Neural cell (in vitro differentiated cells): ENCODE measurements around the gene S100A8.

ENCODE experiments used
- EP300 ChIP-seq: fragments of 450-650 bp; conservative IDR thresholded peaks from 2 replicates; pipeline ENCODE4 v1.6.1; 2014; ENCODE audit warnings: antibody characterized with exemption, mild to moderate bottlenecking, moderate library complexity; ENCODE audit not compliant: poor library complexity, severe bottlenecking
- EZH2 ChIP-seq: fragments of 200-600, 300-800 bp; shearing (Covaris generic), sonication (generic); IDR thresholded peaks from 2 replicates; pipeline ENCODE4 v1.6.1; 2014; ENCODE audit warnings: antibody characterized with exemption, low read length, borderline replicate concordance, mild to moderate bottlenecking; ENCODE audit not compliant: insufficient read depth, poor library complexity, severe bottlenecking
- MXI1 ChIP-seq: fragments of 450-650 bp; conservative IDR thresholded peaks from 2 replicates; pipeline ENCODE4 v1.6.1; 2014; ENCODE audit warnings: antibody characterized with exemption, mild to moderate bottlenecking; ENCODE audit not compliant: poor library complexity, severe bottlenecking
- POLR2AphosphoS5 ChIP-seq: IDR thresholded peaks from 2 replicates; pipeline ENCODE4 v1.6.1; 2012
- RAD21 ChIP-seq: fragments of 450-650 bp; conservative IDR thresholded peaks from 2 replicates; pipeline ENCODE4 v1.6.1; 2014; ENCODE audit warnings: antibody characterized with exemption, mild to moderate bottlenecking, moderate library complexity
- SMC3 ChIP-seq: fragments of 450-650 bp; conservative IDR thresholded peaks from 2 replicates; pipeline ENCODE4 v1.6.1; 2014; ENCODE audit warnings: antibody characterized with exemption, mild to moderate bottlenecking, moderate library complexity; ENCODE audit not compliant: poor library complexity
- TAF1 ChIP-seq: IDR thresholded peaks from 2 replicates; pipeline ENCODE4 v1.6.1; 2012; ENCODE audit warnings: low read depth
- TF ChIP-seq, protein P1 (sequence below): fragments of 450-650 bp; IDR thresholded peaks from 2 replicates; pipeline ENCODE4 v1.5.1; 2014; ENCODE audit warnings: antibody characterized with exemption, mild to moderate bottlenecking, moderate library complexity; ENCODE audit not compliant: poor library complexity, severe bottlenecking

DNA sequence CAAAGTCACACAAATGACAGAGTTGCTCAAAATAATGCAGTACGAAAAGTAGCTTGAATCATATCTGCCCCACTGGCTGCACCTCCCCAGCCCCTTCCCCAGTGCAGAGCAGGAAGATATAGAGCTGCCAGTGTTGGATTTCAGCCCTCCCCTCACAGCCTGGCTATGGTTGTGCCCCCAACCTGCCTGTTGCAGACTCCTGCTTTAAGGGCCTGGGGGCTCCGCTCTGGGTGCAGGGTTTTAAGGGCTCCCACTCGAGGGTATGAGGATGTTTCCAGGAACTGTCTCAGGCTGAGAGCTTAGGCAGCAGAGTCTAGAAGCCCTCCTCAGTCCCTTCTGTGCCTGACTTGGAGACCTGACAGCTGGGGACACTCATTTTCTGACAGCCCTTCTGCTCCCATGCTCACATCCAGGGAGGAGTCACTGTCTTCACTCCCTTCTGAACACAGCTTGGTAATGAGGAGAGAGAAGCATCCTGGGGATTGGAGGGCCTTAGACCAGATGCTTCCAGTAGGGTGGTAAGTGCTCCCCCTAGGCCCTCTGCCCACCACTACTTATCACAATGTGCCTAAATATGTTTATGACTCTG lies 28.6 kb downstream of the S100A8 start:
- TF ChIP-seq, protein P1, sequence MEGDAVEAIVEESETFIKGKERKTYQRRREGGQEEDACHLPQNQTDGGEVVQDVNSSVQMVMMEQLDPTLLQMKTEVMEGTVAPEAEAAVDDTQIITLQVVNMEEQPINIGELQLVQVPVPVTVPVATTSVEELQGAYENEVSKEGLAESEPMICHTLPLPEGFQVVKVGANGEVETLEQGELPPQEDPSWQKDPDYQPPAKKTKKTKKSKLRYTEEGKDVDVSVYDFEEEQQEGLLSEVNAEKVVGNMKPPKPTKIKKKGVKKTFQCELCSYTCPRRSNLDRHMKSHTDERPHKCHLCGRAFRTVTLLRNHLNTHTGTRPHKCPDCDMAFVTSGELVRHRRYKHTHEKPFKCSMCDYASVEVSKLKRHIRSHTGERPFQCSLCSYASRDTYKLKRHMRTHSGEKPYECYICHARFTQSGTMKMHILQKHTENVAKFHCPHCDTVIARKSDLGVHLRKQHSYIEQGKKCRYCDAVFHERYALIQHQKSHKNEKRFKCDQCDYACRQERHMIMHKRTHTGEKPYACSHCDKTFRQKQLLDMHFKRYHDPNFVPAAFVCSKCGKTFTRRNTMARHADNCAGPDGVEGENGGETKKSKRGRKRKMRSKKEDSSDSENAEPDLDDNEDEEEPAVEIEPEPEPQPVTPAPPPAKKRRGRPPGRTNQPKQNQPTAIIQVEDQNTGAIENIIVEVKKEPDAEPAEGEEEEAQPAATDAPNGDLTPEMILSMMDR = no peak
- no peak for TF ChIP-seq TAF1
- TF ChIP-seq EZH2 = no peak
- no peak for TF ChIP-seq SMC3
- no peak for TF ChIP-seq EP300
- TF ChIP-seq POLR2AphosphoS5 = no peak
- no peak for TF ChIP-seq RAD21
- no peak for TF ChIP-seq MXI1
